GM18517 (cell line): ENCODE measurements around the gene TRMU.

Experiments
- ATAC-seq: cut with Tn5 transposase; IDR thresholded peaks from one replicate; pipeline ENCODE4 v1.9.1; 2021; ENCODE audit warnings: mild to moderate bottlenecking, moderate library complexity; ENCODE audit not compliant: unreplicated experiment

The TRMU gene

GRCh38 chr22:46355369-46355995 is 20.0 kb downstream of the TRMU start:
- no peak for ATAC-seq

GRCh38 chr22:46355996-46356471 is 20.5 kb downstream of the TRMU start:
- no peak for ATAC-seq

- no peak for ATAC-seq
These were observed 21.3 kb downstream of the TRMU start for GRCh38 chr22:46356496-46357480.

- no peak for ATAC-seq
These were observed 22.4 kb downstream of the TRMU start for GRCh38 chr22:46357711-46358520.

GRCh38 chr22:46358766-46359165 is 23.3 kb downstream of the TRMU start:
- ATAC-seq, result no peak

- ATAC-seq, result no peak
These were observed 23.8 kb downstream of the TRMU start for GRCh38 chr22:46359362-46359761.

- ATAC-seq, result no peak
These were observed 24.6 kb downstream of the TRMU start for GRCh38 chr22:46360097-46360496.

GRCh38 chr22:46360891-46361290 is 25.4 kb downstream of the TRMU start:
- ATAC-seq, result no peak

GRCh38 chr22:46361826-46362202 is 26.3 kb downstream of the TRMU start:
- ATAC-seq, result no peak

GRCh38 chr22:46362203-46362933 is 26.9 kb downstream of the TRMU start:
- ATAC-seq, result no peak

- ATAC-seq, result no peak
These were observed 27.5 kb downstream of the TRMU start for GRCh38 chr22:46362934-46363515.

GRCh38 chr22:46363611-46364321 is 28.3 kb downstream of the TRMU start:
- no peak for ATAC-seq

- no peak for ATAC-seq
These were observed 29.0 kb downstream of the TRMU start for GRCh38 chr22:46364341-46365165.

- no peak for ATAC-seq
These were observed 29.7 kb downstream of the TRMU start for GRCh38 chr22:46365166-46365624.

GRCh38 chr22:46366327-46366731 is 30.8 kb downstream of the TRMU start:
- no peak for ATAC-seq

GRCh38 chr22:46366801-46367706 is 31.5 kb downstream of the TRMU start:
- ATAC-seq, result no peak

GRCh38 chr22:46367707-46368191 is 32.2 kb downstream of the TRMU start:
- ATAC-seq, result no peak
